Subcutaneous abdominal adipose tissue (tissue), 5 donors: ENCODE data around the gene TLR10.

Experiments used
- H3K27ac ChIP-seq: one replicate; pipeline ENCODE4 v1.7.0; 2013; ENCODE audit warnings: low read depth, mild to moderate bottlenecking, inconsistent platforms, low read length, moderate library complexity
- H3K27me3 ChIP-seq, 5 donors: one replicate each; pipeline ENCODE4 v1.7.0; 2013; ENCODE audit warnings: low read length in 5 of 5, inconsistent platforms in 1 of 5; ENCODE audit not compliant: control insufficient read depth in 5 of 5, insufficient read depth in 4 of 5
- H3K36me3 ChIP-seq, 5 donors: one replicate each; pipeline ENCODE4 v1.7.0; 2013; ENCODE audit warnings: low read length in 5 of 5; ENCODE audit not compliant: control insufficient read depth in 5 of 5, insufficient read depth in 5 of 5
- H3K4me1 ChIP-seq, 5 donors: one replicate each; pipeline ENCODE4 v1.7.0; 2013; ENCODE audit warnings: low read length in 5 of 5, mild to moderate bottlenecking in 3 of 5, moderate library complexity in 1 of 5; ENCODE audit not compliant: control insufficient read depth in 5 of 5, insufficient read depth in 5 of 5
- H3K4me3 ChIP-seq, 5 donors: one replicate each; pipeline ENCODE4 v1.7.0; 2013; ENCODE audit warnings: low read length in 5 of 5, low read depth in 1 of 5
- H3K9ac ChIP-seq, 5 donors: one replicate each; pipeline ENCODE4 v1.7.0; 2013; ENCODE audit warnings: low read length in 5 of 5, mild to moderate bottlenecking in 4 of 5, moderate library complexity in 3 of 5
- H3K9me3 ChIP-seq, 5 donors: one replicate each; pipeline ENCODE4 v1.7.0; 2013; ENCODE audit warnings: low read length in 5 of 5; ENCODE audit not compliant: control insufficient read depth in 5 of 5
- donor health status: healthy.
- donor health status: healthy.
- donor health status: healthy.
- donor health status: healthy.
- donor health status: healthy.

The TLR10 gene, protein sequence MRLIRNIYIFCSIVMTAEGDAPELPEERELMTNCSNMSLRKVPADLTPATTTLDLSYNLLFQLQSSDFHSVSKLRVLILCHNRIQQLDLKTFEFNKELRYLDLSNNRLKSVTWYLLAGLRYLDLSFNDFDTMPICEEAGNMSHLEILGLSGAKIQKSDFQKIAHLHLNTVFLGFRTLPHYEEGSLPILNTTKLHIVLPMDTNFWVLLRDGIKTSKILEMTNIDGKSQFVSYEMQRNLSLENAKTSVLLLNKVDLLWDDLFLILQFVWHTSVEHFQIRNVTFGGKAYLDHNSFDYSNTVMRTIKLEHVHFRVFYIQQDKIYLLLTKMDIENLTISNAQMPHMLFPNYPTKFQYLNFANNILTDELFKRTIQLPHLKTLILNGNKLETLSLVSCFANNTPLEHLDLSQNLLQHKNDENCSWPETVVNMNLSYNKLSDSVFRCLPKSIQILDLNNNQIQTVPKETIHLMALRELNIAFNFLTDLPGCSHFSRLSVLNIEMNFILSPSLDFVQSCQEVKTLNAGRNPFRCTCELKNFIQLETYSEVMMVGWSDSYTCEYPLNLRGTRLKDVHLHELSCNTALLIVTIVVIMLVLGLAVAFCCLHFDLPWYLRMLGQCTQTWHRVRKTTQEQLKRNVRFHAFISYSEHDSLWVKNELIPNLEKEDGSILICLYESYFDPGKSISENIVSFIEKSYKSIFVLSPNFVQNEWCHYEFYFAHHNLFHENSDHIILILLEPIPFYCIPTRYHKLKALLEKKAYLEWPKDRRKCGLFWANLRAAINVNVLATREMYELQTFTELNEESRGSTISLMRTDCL

DNA sequence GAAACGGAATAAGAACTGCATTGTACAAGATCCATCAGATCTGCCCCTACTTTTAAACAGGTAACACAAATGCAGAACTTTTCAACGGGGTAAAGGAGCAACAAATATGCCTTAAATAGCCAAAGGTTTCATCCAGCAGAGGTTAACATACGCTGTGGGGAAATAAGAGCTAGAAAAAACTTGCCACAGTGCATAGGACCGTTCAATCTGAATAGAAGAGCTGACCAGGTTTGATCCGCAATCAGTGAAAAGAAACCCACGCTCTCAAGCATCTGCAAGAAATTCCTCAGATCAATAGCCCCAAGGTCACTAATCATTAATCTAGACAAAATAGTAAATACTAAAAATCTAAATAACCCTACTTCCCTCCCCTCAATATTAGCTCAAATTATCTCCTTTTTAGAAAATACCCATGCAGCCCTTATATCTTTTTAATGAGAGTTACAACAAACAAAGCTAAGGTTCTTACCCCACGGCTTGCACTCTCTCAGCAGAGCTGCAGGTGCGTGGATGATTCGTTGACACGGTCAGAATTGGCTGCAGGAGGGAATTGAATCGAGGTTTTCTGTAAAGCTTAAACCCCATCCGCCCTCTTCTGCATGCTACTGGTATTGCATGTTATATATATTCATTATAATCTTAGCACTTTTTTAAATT is at the start of gene TLR10:
TSS of gene TLR10 (minus strand) at position 539 of the 657 bp plus-strand sequence. CDS start 7,400 bp downstream, outside the sequence.
- no peak within 1 kb of the TSS for H3K27ac ChIP-seq
- H3K9ac ChIP-seq = no peak within 1 kb of the TSS
- no peaks in the 10 kb centered on the region for H3K27me3 ChIP-seq
- H3K9me3 ChIP-seq = no peaks in the 10 kb centered on the region
- H3K36me3 ChIP-seq = no peaks in the 10 kb centered on the region
- H3K4me3 ChIP-seq = no peak within 1 kb of the TSS
- peaks cover 0 to 4% (median 0%) of the 10 kb centered on the region in 5 donors for H3K4me1 ChIP-seq

DNA sequence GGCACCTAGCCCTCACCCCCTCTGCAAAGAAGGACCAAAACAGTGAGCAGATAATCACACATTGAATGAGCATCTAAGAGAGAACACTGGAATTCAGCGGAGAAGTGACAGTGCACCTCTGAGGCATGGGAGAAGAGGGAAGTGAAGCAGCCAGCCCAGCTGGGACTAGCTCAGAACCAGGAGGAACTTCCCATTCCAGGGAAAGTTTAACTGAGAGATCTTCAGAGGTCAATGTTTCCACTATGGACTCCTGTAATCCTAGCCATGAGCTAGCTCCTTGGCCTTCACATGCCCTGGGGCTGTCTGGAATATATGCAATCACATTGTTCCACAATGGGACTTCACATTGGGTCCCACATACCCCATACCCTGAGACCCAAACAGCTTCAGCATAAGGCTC is 49.4 kb upstream of the TLR10 start:
- Histone ChIP-seq H3K27ac (no peak overlapping the region), H3K36me3 (no peaks in the 10 kb centered on the region), H3K4me1 (peaks cover 0 to 7% (median 0%) of the 10 kb centered on the region in 5 donors), H3K4me3 (no peak overlapping the region), H3K9ac (no peak overlapping the region), H3K27me3 (no peaks in the 10 kb centered on the region), H3K9me3 (peaks cover 0 to 13% (median 7%) of the 10 kb centered on the region in 5 donors)

DNA sequence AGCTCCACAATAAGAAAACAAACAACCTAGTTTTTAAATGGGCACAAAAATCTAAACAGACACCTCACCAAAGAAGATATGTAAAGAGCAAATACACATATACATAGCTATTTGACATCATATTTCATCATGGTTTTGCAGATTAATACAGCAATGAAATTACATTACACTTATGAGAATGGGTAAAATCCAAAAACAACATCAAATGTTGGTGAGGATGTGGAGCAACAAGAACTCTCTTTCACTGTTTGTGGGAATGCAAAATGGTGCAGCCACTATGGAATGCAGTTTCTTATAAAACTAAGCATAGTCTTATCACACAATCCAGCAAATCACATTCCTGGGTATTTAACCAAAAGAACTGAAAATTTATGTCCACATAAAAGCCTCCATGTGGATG is 48.9 kb upstream of the TLR10 start:
- Histone ChIP-seq H3K9ac (no peak overlapping the region), H3K36me3 (no peaks in the 10 kb centered on the region)

DNA sequence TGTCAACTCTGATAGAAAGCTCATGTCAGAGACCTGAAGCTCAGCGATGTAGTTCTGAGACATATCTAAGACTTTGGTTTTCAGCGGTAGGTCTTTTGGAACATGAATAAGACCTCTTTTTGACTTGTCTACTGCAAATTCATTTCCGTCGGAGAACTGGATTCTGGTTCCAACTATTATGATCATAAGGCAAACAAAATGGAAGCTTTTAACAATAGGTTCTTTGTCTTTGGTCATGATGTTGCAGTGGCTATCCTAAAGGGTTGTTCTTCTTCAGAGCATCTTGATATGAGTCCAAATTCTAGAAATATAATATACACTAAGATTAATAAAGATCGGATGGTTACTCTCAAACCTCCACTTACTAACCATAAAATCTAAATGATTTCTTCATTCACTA is 46.4 kb upstream of the TLR10 start:
- H3K36me3 ChIP-seq = no peaks in the 10 kb centered on the region
- H3K4me3 ChIP-seq = no peak overlapping the region
- H3K4me1 ChIP-seq = peaks cover 0 to 7% (median 0%) of the 10 kb centered on the region in 5 donors
- H3K27ac ChIP-seq = no peak overlapping the region
- H3K9ac ChIP-seq = no peak overlapping the region
- no peaks in the 10 kb centered on the region for H3K27me3 ChIP-seq
- peaks cover 0 to 1% (median 0%) of the 10 kb centered on the region in 5 donors for H3K9me3 ChIP-seq

More for the DNA sequence above, 48.9 kb upstream of the TLR10 start:
- H3K27ac ChIP-seq = no peak overlapping the region
- H3K27me3 ChIP-seq = no peaks in the 10 kb centered on the region
- H3K9me3 ChIP-seq = peaks cover 0 to 13% (median 7%) of the 10 kb centered on the region in 5 donors
- H3K4me3 ChIP-seq = no peak overlapping the region
- peaks cover 0 to 7% (median 0%) of the 10 kb centered on the region in 5 donors for H3K4me1 ChIP-seq

DNA sequence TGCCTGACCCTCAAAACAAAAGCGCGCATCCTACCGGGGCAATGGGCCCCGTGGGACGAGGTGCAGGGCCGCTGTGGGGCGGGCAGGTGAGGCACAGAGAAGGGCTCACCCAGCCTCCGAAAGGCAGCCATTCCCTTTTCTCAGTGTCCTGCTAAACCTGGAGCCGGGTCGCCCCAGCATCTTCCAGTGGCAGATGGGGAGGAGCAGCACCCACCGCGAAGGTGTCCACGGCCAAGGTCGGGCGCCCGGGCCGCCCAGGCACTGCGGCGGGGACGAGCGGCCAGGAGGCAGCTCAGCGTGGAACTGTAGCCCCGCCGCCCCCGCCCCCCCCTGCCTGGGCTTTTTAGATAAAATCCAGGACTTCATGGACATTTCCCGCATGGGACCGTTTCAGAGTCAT is 41.0 kb upstream of the TLR10 start:
- Histone ChIP-seq H3K27me3 (peaks cover 0 to 2% (median 0%) of the 10 kb centered on the region in 5 donors), H3K36me3 (no peaks in the 10 kb centered on the region), H3K4me1 (no peaks in the 10 kb centered on the region)

DNA sequence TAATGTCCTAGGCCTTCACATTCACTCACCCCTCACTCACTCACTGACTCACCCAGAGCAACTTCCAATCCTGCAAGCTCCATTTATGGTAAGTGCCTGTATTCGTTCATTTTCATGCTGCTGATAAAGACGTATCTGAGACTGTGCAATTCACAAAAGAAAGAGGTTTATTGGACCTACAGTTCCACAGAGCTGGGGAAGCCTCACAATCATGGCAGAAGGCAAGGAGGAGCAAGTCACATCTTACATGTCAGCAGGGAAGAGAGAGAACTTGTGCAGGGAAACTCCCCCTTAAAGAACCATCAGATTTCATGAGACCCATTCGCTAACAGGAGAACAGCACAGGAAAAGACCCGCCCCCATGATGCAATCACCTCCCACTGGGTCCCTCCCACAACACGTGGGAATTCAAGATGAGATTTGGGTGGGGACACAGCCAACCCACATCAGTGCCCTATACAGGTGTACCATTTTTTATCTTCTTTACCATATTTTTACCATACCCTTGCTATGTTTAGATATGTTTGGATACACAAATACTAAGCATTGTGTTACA is 40.0 kb upstream of the TLR10 start:
- H3K4me1 ChIP-seq = no peaks in the 10 kb centered on the region

More for the DNA sequence above, 41.0 kb upstream of the TLR10 start:
- no peak overlapping the region for H3K27ac ChIP-seq
- H3K4me3 ChIP-seq = no peak overlapping the region
- no peak overlapping the region for H3K9ac ChIP-seq
- peaks cover 0 to 5% (median 0%) of the 10 kb centered on the region in 5 donors for H3K9me3 ChIP-seq

DNA sequence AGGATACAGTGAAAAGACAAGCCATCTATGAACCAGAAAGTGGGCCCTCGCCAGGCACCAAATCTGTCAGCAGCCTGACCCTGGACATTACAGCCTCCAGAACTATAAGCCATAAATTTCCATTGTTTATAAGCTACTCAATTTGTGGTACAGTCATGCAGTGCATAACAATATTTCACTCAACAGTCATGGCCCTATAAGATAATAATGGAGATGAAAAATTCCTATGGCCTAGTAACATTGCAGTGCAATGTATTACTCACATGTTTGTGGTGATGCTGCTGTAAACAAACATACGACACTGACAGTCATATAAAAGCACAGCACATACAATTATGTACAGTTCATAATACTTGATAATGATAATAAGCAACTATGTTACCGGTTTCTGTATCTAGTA is 38.9 kb upstream of the TLR10 start:
- H3K36me3 ChIP-seq = no peaks in the 10 kb centered on the region
- H3K27me3 ChIP-seq = peaks cover 0 to 3% (median 0%) of the 10 kb centered on the region in 5 donors
- H3K27ac ChIP-seq = no peak overlapping the region
- H3K4me1 ChIP-seq = no peaks in the 10 kb centered on the region
- peaks cover 0 to 5% (median 0%) of the 10 kb centered on the region in 5 donors for H3K9me3 ChIP-seq
- H3K9ac ChIP-seq = no peak overlapping the region
- no peak overlapping the region for H3K4me3 ChIP-seq

More for the DNA sequence above, 40.0 kb upstream of the TLR10 start:
- Histone ChIP-seq H3K27ac (no peak overlapping the region), H3K4me3 (no peak overlapping the region), H3K36me3 (no peaks in the 10 kb centered on the region), H3K27me3 (peaks cover 0 to 3% (median 0%) of the 10 kb centered on the region in 5 donors), H3K9me3 (peaks cover 0 to 5% (median 0%) of the 10 kb centered on the region in 5 donors), H3K9ac (no peak overlapping the region)

DNA sequence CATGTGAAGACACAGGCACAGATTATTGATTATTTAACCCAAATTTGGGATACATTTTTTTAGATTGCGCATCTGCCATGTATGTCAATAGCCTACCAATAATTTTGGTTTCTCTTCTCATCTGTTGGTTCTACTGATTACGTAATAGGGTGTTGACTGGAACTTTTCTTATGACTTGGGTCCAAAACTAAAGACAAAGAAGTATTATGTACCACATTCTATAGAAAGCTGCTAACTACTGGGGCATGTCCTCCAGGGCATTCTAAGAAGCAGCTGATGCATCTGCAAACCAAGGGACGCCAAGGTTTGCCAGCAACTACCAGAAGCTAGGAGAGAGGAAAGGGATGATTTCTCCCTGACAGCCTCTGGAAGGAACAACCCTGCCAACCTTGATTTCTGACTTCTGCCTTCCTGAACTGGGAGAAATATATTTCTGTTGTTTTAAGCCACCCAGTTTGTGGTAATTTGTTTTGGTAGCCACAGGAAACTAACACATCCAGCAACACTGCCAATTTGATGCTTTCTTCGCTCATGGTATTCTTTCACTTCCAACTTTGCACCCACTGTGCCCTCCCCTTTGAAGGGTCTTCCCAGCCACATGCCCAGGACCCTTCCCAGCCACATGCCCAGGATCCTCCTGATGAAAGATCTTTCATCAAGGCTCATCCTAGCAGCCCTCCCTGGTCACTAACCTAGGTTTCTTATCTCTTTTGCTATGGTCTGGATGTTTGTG is 37.7 kb upstream of the TLR10 start:
- H3K4me1 ChIP-seq = peaks cover 0 to under 1% (median under 1%) of the 10 kb centered on the region in 5 donors
- H3K36me3 ChIP-seq = no peaks in the 10 kb centered on the region
- H3K27me3 ChIP-seq = peaks cover 0 to 3% (median 0%) of the 10 kb centered on the region in 5 donors
- no peak overlapping the region for H3K4me3 ChIP-seq
- peaks cover 0 to 5% (median 0%) of the 10 kb centered on the region in 5 donors for H3K9me3 ChIP-seq
- H3K27ac ChIP-seq = no peak overlapping the region
- no peak overlapping the region for H3K9ac ChIP-seq

DNA sequence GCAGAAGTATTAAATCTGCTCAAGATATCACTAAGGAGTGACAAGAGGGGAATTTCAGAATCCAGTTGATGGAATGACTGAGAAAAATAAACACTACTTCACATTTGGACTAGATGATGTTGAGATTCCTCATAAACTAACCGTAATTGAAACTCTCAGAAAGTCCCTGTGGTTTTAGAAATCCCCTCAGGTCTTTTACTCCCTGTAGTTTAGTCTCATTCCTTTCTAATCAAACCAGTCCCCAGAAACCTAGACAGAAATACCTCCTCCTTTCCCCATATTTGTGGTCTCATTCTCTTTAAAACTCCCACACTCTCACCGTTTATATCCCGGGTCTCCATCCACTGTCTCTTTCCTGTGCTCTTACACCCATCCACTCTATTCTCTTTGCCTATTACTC is 36.8 kb upstream of the TLR10 start:
- Histone ChIP-seq H3K27ac (no peak overlapping the region), H3K4me3 (no peak overlapping the region)

More for the DNA sequence above, 36.8 kb upstream of the TLR10 start:
- H3K36me3 ChIP-seq = no peaks in the 10 kb centered on the region
- peaks cover 0 to 5% (median 0%) of the 10 kb centered on the region in 5 donors for H3K9me3 ChIP-seq
- H3K27me3 ChIP-seq = peaks cover 0 to 3% (median 0%) of the 10 kb centered on the region in 5 donors
- H3K4me1 ChIP-seq = peaks cover 0 to 6% (median 2%) of the 10 kb centered on the region in 5 donors
- no peak overlapping the region for H3K9ac ChIP-seq
